ENCODE data around the gene TMEM131L. TPM values are rescaled to one million over a fixed set of nuclear protein-coding genes. Genes with fewer than 3 reads are reported as not detected.

The TMEM131L gene
- total and polyA plus RNA-seq, 2 donors (not counting 3 experiments of a cell fraction or from before 2014, with no cell fraction given), result 7.7 to 21.2 TPM

DNA sequence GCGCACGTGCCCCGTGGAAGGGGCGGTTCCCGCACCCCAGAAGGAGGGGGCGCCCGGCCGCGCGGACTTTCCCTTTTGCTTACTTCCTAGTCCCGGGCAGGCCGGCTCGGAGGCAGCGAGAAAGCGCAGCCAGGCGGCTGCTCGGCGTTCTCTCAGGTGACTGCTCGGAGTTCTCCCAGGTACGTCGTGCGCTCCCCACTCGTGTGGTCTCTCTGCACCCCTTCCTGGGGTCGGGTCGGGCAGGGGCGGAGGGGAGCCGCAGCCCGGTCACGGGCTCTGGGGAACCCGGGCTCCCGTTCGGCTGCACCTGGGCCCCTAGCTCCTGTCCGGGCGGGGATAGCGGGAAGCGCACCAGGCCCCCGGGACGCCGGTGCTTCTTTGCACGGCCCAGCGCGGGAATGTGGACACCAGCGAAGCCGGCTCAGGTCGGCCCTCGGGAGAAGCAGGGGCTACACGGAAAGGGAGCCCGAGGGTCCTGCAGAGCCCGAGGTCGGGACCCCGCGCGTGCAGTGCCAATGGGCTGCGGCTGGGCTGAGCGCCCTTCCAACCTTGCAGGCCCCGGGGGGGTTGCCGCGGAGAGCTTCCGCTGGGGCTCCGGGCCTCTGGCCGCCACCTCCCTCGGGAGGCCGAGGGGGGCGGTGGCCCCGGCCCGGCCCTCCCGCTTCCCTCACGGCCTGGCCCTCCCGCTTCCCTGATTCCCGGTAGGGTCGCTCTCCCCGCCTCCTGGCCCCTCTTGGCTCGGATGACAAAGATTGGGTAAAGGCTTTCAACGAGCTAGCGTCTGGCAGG is 218.2 kb downstream of the TMEM131L start, which contains the start of gene TLR2:
Gene TLR2, plus strand, starts transcription at position 99 of the 789 bp plus-strand sequence. CDS start 18,628 bp downstream, outside the sequence.
- POLR2A ChIA-PET, result interaction anchor here (0.5 to 0.6 kb wide), 2 partner anchors 103 to 1217 kb away, joined by 3 read pairs; no protein-coding TSS in a partner anchor
- TF ChIP-seq EZH2 (IDR thresholded peaks at IDR 0.05; ENCODE audit: borderline replicate concordance, low read depth, low read length, severe bottlenecking) (peak; percentile 85), POLR2A (IDR thresholded peaks at IDR 0.05; ENCODE audit: low read depth, low read length) (no peak), GATA2 (IDR thresholded peaks at IDR 0.05; ENCODE audit: insufficient read depth, insufficient read length, low read depth, low read length) (no peak), JUN (IDR thresholded peaks at IDR 0.05; ENCODE audit: borderline replicate concordance, insufficient read depth, insufficient read length, low read depth) (no peak)
- H2AFZ ChIP-seq (ENCODE audit: low read depth, low read length), result no peak within 1 kb of the TSS
- H3K4me3 ChIP-seq (replicated peaks in 1 of 3; ENCODE audit: insufficient read depth in 1 of 3, low read depth in 1 of 3, low read length in 3 of 3), result peak within 1 kb of the TSS in 1 of 3 experiments; percentile 32
- H3K4me1 ChIP-seq (ENCODE audit: control insufficient read depth, extremely low read depth, insufficient read depth, low read length), result no peaks in the 10 kb centered on the region
- FAIRE-seq, result no peak
- peak within 1 kb of the TSS; percentile 23 for H3K4me2 ChIP-seq (ENCODE audit: insufficient read depth, low read length)
- no peaks in the 10 kb centered on the region for H3K79me2 ChIP-seq (ENCODE audit: control insufficient read depth, insufficient read depth, low read length)
- H3K9ac ChIP-seq (replicated peaks; ENCODE audit: extremely low read depth, insufficient read depth, low read length), result no peak within 1 kb of the TSS
- no TSS peak for BruUV-seq (replicated peaks)
- H3K36me3 ChIP-seq (ENCODE audit: control insufficient read depth in 2 of 2, extremely low read depth in 1 of 2, insufficient read depth in 2 of 2, low read length in 2 of 2), result no peaks in the 10 kb centered on the region
- CTCF ChIA-PET, result interaction anchor here (0.9 to 1.9 kb wide), 2 partner anchors 37 to 41 kb away, joined by 3 to 9 read pairs; no protein-coding TSS in a partner anchor
- DNase-seq (ENCODE audit: low read depth, low spot score), result peak; percentile 17
- H3K9me1 ChIP-seq (replicated peaks; ENCODE audit: control insufficient read depth, extremely low read depth, insufficient read depth, low read length), result no peaks in the 10 kb centered on the region
- no peaks in the 10 kb centered on the region for H3K9me3 ChIP-seq (replicated peaks; ENCODE audit: control insufficient read depth, insufficient read depth, low read length)
- no peaks in the 10 kb centered on the region for H4K20me1 ChIP-seq (replicated peaks; ENCODE audit: control insufficient read depth, extremely low read depth, insufficient read depth, low read length)
- H3K27me3 ChIP-seq (ENCODE audit: control insufficient read depth in 2 of 2, insufficient read depth in 2 of 2, low read length in 2 of 2), result peaks cover 26 to 45% of the 10 kb centered on the region in 2 experiments
- no peak within 1 kb of the TSS for H3K27ac ChIP-seq (ENCODE audit: insufficient read depth, low read depth, low read length)
- intact Hi-C loops (cut with micrococcal nuclease) (no loop called here), dilution Hi-C loops (cut with MboI; ENCODE audit: extremely low pct_ligation_motif_present, low sequenced_read_pairs) (no loop called here)

GRCh38 chr4:153684971-153685371 is 218.8 kb downstream of the TMEM131L start:
- H2AFZ ChIP-seq (ENCODE audit: low read depth, low read length), result no peak overlapping the region
- H3K27me3 ChIP-seq (ENCODE audit: control insufficient read depth in 2 of 2, insufficient read depth in 2 of 2, low read length in 2 of 2), result peaks cover 23 to 45% of the 10 kb centered on the region in 2 experiments
- no peaks in the 10 kb centered on the region for H3K4me1 ChIP-seq (ENCODE audit: control insufficient read depth, extremely low read depth, insufficient read depth, low read length)
- no peaks in the 10 kb centered on the region for H3K79me2 ChIP-seq (ENCODE audit: control insufficient read depth, insufficient read depth, low read length)
- no peaks in the 10 kb centered on the region for H3K36me3 ChIP-seq (ENCODE audit: control insufficient read depth in 2 of 2, extremely low read depth in 1 of 2, insufficient read depth in 2 of 2, low read length in 2 of 2)
- H3K9me1 ChIP-seq (replicated peaks; ENCODE audit: control insufficient read depth, extremely low read depth, insufficient read depth, low read length), result no peaks in the 10 kb centered on the region
- no peak for FAIRE-seq
- CTCF ChIA-PET, result interaction anchor here (1.9 kb wide), 1 partner anchor 41 kb away, joined by 9 read pairs; no protein-coding TSS in a partner anchor
- POLR2A ChIA-PET, result interaction anchor here (0.5 to 0.6 kb wide), 2 partner anchors 102 to 1217 kb away, joined by 3 read pairs; no protein-coding TSS in a partner anchor
- dilution Hi-C loops (cut with MboI; ENCODE audit: extremely low pct_ligation_motif_present, low sequenced_read_pairs), result no loop called here
- no peaks in the 10 kb centered on the region for H3K9me3 ChIP-seq (replicated peaks; ENCODE audit: control insufficient read depth, insufficient read depth, low read length)
- no peak overlapping the region for H3K9ac ChIP-seq (replicated peaks; ENCODE audit: extremely low read depth, insufficient read depth, low read length)
- H4K20me1 ChIP-seq (replicated peaks; ENCODE audit: control insufficient read depth, extremely low read depth, insufficient read depth, low read length), result no peaks in the 10 kb centered on the region
- BruUV-seq (replicated peaks), result no TSS peak
- no peak overlapping the region for H3K4me2 ChIP-seq (ENCODE audit: insufficient read depth, low read length)
- intact Hi-C loops (cut with micrococcal nuclease), result no loop called here
- TF ChIP-seq FOS (IDR thresholded peaks at IDR 0.05; ENCODE audit: borderline replicate concordance, insufficient read depth, low read length), result no peak
- TF ChIP-seq GATA2 (IDR thresholded peaks at IDR 0.05; ENCODE audit: insufficient read depth, insufficient read length, low read depth, low read length), result no peak
- no peak for TF ChIP-seq JUN (IDR thresholded peaks at IDR 0.05; ENCODE audit: borderline replicate concordance, insufficient read depth, insufficient read length, low read depth)
- no peak for TF ChIP-seq POLR2AphosphoS5 (IDR thresholded peaks at IDR 0.05; ENCODE audit: insufficient read depth, low read depth, low read length)
- no peak for TF ChIP-seq MYC (IDR thresholded peaks at IDR 0.05; ENCODE audit: low read depth, low read length)
- TF ChIP-seq MAX (IDR thresholded peaks at IDR 0.05; ENCODE audit: insufficient read depth, insufficient read length), result no peak
- TF ChIP-seq EZH2 (IDR thresholded peaks at IDR 0.05; ENCODE audit: borderline replicate concordance, low read depth, low read length, severe bottlenecking), result no peak
- TF ChIP-seq POLR2A (IDR thresholded peaks at IDR 0.05; ENCODE audit: low read depth, low read length), result no peak
- TF ChIP-seq, protein P1, sequence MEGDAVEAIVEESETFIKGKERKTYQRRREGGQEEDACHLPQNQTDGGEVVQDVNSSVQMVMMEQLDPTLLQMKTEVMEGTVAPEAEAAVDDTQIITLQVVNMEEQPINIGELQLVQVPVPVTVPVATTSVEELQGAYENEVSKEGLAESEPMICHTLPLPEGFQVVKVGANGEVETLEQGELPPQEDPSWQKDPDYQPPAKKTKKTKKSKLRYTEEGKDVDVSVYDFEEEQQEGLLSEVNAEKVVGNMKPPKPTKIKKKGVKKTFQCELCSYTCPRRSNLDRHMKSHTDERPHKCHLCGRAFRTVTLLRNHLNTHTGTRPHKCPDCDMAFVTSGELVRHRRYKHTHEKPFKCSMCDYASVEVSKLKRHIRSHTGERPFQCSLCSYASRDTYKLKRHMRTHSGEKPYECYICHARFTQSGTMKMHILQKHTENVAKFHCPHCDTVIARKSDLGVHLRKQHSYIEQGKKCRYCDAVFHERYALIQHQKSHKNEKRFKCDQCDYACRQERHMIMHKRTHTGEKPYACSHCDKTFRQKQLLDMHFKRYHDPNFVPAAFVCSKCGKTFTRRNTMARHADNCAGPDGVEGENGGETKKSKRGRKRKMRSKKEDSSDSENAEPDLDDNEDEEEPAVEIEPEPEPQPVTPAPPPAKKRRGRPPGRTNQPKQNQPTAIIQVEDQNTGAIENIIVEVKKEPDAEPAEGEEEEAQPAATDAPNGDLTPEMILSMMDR (IDR thresholded peaks at IDR 0.05; ENCODE audit: extremely low read depth in 1 of 2, insufficient read depth in 1 of 2, low read depth in 1 of 2, low read length in 2 of 2), result no peak
- peak; percentile 10 for DNase-seq (ENCODE audit: low read depth, low spot score)
- no peak overlapping the region for H3K27ac ChIP-seq (ENCODE audit: insufficient read depth, low read depth, low read length)
- H3K4me3 ChIP-seq (replicated peaks in 1 of 3; ENCODE audit: insufficient read depth in 1 of 3, low read depth in 1 of 3, low read length in 3 of 3), result peak overlapping the region in 1 of 3 experiments; percentile 32

All from endothelial cell of umbilical vein (primary cell).